GM13976 (cell line): ENCODE results near the gene COL17A1.

Experiments
- DNase-seq: peaks from one replicate; pipeline ENCODE4 v3.0.0; 2012; ENCODE audit warnings: low spot score
- in situ Hi-C: fragments of 300-500 bp; cut with MboI; formaldehyde crosslinking; loops from one replicate; pipeline ENCODE4 v1.12.0; 2022; ENCODE audit warnings: low sequenced_read_pairs, mixed read lengths, inconsistent platforms; ENCODE audit not compliant: unreplicated experiment
- TF ChIP-seq, protein P1 (sequence below): IDR thresholded peaks from 2 replicates; pipeline ENCODE4 v1.5.1; 2012; ENCODE audit warnings: borderline replicate concordance, mild to moderate bottlenecking; ENCODE audit not compliant: insufficient read depth; ENCODE audit errors: extremely low read depth, missing control alignments, control extremely low read depth

COL17A1 gene

DNA sequence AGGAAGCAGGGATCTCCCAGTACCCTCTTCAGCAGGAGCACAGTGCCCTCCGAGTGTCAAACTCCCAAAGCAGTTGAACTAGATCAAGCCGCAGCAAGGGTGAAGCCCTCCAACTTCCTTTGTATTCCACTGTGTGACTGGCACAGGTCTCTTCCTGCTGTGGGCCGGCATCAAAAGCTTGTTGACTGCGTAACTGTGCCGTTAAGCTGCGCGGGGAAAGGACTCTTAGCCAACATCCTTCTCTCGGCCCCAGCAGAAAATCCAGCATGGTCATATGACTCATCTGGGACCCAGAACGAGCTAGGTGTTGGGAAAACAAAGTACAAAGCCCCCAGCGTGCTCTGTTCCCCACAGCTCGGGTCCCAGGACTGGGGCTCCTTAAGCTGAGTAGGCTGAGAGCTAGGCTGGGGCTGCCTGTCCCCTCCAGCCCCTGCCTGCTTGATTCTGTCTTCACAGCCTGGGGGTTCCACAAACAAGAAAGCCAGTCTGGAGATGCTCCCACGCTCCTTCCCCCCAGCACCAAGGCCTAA is 52.2 kb downstream of the COL17A1 start:
- in situ Hi-C loops: no loop called here
- DNase-seq: peak; percentile 12
- TF ChIP-seq, protein P1, sequence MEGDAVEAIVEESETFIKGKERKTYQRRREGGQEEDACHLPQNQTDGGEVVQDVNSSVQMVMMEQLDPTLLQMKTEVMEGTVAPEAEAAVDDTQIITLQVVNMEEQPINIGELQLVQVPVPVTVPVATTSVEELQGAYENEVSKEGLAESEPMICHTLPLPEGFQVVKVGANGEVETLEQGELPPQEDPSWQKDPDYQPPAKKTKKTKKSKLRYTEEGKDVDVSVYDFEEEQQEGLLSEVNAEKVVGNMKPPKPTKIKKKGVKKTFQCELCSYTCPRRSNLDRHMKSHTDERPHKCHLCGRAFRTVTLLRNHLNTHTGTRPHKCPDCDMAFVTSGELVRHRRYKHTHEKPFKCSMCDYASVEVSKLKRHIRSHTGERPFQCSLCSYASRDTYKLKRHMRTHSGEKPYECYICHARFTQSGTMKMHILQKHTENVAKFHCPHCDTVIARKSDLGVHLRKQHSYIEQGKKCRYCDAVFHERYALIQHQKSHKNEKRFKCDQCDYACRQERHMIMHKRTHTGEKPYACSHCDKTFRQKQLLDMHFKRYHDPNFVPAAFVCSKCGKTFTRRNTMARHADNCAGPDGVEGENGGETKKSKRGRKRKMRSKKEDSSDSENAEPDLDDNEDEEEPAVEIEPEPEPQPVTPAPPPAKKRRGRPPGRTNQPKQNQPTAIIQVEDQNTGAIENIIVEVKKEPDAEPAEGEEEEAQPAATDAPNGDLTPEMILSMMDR: no peak

DNA sequence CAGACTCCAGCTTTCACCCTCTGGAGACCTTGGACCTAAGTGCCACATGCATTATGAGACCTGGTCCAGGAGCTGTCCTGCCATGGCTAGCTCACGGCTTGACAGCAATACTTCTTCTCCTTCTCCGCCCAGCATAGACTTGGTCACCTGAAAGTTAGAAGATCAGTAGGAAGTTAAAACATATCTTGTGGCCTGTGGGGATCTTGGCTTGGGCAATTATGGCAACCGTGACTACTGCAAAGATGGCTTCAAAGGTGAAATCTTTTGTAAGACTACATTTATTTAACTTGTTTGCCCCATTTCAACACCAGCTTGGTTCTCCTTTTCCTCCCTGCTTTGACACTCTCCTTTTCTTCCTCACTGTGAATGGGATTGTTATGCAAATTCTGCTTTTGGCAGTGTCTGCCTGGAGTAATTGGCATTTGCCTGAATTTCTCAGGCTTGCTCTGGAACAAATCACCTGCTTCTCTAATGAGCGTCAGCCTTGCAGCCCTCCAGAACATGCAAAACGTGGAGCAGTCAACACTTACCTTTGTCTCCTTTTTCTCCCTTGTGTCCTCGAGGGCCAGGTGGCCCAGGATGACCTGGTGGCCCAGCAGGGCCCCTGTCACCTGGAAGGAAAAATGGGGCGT is 53.4 kb downstream of the COL17A1 start:
- peak; percentile 3 for DNase-seq
- TF ChIP-seq, protein P1: no peak
- in situ Hi-C loops: no loop called here

DNA sequence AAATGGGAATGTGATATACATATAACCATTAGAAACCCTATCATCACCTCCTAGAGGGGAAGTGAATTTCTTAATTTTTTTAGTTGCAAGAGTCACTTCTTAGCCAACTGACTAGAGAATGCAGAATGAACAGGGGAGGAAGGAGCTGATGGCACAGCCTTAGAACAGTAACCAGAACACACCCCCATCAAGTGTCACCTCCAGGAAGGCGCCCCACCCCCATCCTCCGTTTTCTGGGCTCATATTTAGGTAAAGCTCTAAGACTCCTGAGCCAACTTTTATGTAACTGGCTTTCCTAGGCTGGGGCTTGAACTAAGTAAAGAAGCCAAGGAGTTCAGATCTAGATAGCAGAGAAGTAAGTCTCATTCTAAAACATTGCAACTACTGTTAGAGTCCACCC is 54.0 kb downstream of the COL17A1 start:
- DNase-seq: no peak
- TF ChIP-seq, protein P1: no peak
- in situ Hi-C loops: no loop called here

DNA sequence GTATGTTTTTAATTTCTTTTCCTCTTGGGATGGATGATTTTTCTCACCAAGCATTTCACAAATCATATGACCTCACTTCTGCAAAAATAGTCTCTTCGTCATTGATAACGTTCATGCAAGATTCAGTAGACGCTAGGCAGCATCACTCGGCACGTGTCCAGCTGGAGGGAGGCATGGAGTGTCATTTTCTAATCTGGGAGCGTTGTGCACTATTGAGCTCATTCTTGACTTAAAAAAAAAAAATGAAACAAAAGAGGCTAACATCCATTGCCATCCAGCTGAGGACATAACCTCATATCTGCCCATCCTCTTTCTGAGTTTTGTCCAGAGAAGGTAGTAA is 56.2 kb downstream of the COL17A1 start:
- no peak for DNase-seq
- in situ Hi-C loops: no loop called here
- TF ChIP-seq, protein P1: no peak

DNA sequence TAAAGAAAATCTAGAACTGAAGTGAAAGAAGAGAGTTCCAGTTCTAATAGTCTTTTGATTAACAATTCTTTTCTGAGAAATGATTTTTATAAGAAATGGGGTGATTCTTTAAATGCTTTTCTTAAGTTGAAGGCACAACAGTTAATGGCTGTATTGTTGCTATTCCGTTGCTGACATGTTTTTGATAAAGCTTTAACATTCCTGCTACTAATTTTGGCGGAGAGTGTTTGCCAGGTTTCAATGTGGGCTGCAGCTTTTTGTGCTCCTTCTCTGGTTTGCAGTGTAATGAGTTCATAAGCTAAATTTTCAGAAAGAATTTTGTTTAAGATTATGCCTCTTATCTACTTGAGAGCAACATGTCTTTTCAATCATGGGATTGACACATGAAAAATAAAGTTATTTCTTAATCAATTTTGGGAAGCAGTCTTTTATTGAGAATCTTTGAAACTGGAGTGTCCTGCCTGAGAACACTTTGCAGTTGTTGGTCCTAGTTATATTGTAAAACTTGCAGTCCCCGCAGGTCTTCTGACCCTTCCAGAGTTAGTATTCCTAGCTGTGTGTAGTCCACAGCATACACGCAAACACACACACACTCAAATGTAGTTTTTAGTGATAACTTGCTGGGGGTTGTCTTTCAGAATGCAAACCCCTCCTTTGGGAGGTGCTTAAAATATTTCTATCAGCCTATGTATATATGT is 56.7 kb downstream of the COL17A1 start:
- no peak for DNase-seq

DNA sequence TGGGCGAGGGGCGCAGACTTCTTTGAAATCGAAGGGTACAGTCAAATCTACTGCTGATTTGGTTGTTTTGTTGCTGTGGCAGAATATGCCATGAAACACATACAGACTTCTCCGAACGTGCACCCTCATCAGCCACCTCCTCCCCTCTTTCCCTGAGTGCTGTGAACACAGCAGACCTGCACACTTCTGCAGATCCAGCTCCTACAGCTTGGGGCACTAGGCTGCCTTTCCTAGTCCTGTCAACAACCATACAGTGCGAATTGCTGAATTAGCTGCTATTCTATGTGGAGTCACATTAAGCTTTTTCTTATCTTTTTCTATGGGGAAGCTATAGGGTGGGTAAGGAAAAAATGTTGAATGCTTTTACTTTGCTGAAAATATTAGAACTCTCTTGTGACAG is 57.5 kb downstream of the COL17A1 start:
- DNase-seq: no peak
- TF ChIP-seq, protein P1: no peak
- in situ Hi-C loops: no loop called here

More for the DNA sequence above, 56.7 kb downstream of the COL17A1 start:
- TF ChIP-seq, protein P1: no peak
- in situ Hi-C loops: no loop called here
